IPS-15b (cell line): ENCODE data around the gene MCHR2.

Experiments used
- H3K27me3 ChIP-seq: one replicate; pipeline ENCODE4 v1.6.1; 2013; ENCODE audit warnings: low read length; ENCODE audit not compliant: control insufficient read depth, insufficient read depth
- H3K36me3 ChIP-seq: one replicate; pipeline ENCODE4 v1.6.1; 2013; ENCODE audit warnings: low read length; ENCODE audit not compliant: control insufficient read depth, insufficient read depth
- H3K4me1 ChIP-seq: one replicate; pipeline ENCODE4 v1.6.1; 2013; ENCODE audit warnings: mild to moderate bottlenecking, low read length; ENCODE audit not compliant: control insufficient read depth, insufficient read depth
- H3K4me3 ChIP-seq: one replicate; pipeline ENCODE4 v1.5.1; 2013; ENCODE audit warnings: low read depth, low read length
- H3K9ac ChIP-seq: one replicate; pipeline ENCODE4 v1.6.1; 2013; ENCODE audit warnings: low read depth, mild to moderate bottlenecking, low read length
- H3K9me3 ChIP-seq: one replicate; pipeline ENCODE4 v1.6.1; 2013; ENCODE audit warnings: mild to moderate bottlenecking, low read length; ENCODE audit not compliant: control insufficient read depth, insufficient read depth

MCHR2 gene

DNA sequence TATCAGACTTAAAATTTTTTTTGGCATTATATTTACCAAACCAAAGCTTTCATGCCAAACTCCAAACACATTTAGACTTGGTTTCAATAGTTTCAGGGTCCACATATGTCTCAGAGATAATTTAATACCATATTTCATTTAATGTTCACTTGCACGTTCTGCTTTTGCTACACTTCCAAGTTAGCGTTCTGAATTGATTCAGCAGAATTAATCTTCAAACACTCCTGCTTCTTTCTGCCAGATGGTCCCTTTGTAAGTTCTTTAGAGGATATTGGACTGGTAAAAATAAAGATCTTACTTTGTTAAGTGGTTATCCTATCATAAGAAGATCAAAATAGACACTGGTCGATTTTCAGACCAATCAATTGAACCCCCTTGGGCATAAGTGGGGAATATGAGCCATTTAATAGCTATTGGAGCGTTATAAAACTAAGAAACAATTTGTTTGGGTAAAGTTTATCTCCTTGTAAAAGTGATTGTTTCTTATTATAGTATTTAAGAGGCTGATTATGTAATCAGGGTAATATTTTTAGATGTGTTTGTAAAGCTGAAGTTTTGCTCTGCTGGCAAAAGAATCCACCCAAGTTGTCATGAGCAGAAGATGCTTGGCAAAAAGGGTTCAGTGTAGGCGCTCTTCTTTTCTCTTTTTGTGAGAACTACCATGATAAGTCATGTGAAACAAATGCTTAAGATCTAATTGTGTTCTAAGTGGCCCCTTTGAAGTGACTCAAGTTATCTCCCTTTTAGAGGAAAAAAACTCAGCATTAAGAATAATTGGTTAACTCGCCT, 92.2 kb downstream of the MCHR2 start:
- Histone ChIP-seq H3K9me3 (no peaks in the 10 kb centered on the region), H3K4me1 (no peaks in the 10 kb centered on the region), H3K9ac (no peak overlapping the region), H3K27me3 (no peaks in the 10 kb centered on the region), H3K4me3 (no peak overlapping the region), H3K36me3 (no peaks in the 10 kb centered on the region)

DNA sequence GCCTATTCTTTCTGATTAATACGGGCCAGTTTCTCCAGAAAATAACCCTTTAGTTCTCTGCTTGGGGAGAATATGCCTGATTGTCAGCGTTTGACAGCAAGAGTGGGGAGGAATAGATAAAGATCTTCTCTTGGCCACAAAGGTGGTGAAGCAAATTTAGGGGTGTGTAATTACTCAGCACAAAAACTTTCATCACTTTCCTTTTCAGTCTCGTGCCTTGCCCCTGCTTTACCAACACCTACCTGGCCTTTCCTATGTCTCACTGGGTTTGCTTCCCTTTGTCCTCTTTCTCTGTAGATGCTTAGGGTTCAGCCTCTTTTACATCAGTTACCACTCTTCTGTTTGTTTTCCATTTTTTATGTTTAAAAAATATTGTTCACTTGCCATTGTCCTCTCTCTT, 99.2 kb downstream of the MCHR2 start:
- H3K4me1 ChIP-seq: no peaks in the 10 kb centered on the region
- no peak overlapping the region for H3K4me3 ChIP-seq
- no peak overlapping the region for H3K9ac ChIP-seq
- no peaks in the 10 kb centered on the region for H3K27me3 ChIP-seq
- no peaks in the 10 kb centered on the region for H3K9me3 ChIP-seq
- no peaks in the 10 kb centered on the region for H3K36me3 ChIP-seq

DNA sequence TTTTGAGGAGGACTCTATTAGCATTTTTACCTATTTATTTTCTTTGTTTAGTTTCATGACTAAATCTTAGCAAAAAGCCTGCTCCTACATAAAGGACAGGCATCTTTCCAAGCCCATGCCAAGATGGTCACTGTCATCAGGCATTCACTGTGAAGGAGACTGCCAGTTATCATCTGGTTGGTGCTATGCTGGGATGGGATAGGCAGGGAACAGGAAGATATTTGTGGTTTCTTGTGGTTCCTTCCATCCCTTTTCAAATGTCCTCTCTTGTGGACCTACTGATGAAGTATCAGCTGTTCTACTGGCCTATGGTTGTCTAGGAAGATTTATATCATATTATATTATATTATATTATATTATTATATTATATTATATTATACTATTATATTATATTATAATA, 107.0 kb downstream of the MCHR2 start:
- no peaks in the 10 kb centered on the region for H3K36me3 ChIP-seq
- H3K9me3 ChIP-seq: no peaks in the 10 kb centered on the region
- no peaks in the 10 kb centered on the region for H3K27me3 ChIP-seq
- no peak overlapping the region for H3K9ac ChIP-seq
- no peaks in the 10 kb centered on the region for H3K4me1 ChIP-seq
- no peak overlapping the region for H3K4me3 ChIP-seq

DNA sequence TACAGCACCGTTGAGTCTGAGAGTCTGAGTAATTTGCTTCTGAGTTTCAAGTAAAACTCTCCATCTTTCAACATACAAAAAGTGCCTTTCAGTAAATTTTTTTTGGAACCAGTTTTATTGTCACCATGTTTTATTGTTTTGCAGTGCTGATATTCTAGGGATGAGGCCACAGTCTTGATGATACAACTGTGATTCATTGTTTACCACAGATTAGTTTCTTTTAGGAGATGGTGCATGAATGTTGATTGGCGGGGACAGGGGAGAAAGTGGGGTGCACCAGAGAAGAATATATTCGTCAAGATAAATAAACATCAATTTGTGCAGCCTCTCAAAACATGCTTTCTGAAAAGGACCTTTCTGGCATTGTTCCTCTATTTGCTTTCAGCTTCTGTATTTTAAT, 109.0 kb downstream of the MCHR2 start:
- Histone ChIP-seq H3K9me3 (no peaks in the 10 kb centered on the region), H3K4me3 (no peak overlapping the region), H3K36me3 (no peaks in the 10 kb centered on the region), H3K9ac (no peak overlapping the region), H3K4me1 (no peaks in the 10 kb centered on the region), H3K27me3 (no peaks in the 10 kb centered on the region)

DNA sequence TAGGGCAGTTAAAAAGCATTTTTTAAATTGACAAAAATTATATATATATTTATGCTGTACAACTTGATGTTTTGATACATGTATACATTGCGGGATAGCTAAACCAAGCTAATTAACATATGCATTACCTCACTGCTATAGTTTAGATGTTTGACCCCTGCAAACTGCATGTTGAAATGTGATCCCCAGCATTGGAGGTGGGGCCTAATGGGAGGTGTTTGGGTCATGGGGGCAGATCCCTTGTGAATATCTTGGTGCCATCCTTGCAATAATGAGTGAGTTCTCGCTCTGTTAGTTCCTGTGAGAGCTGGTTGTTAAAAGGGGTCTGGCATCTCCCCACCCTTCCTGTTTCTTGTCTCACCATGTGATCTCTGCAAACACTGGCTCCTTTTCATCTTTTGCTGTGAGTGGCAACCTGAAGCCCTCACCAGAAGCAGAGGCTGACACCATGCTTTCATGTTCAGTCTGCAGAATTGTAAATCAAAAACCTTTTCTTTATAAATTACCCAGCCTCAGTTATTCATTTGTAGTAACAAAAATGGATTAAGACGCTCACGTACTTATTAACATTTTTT, 111.8 kb downstream of the MCHR2 start:
- Histone ChIP-seq H3K36me3 (no peaks in the 10 kb centered on the region), H3K27me3 (no peaks in the 10 kb centered on the region), H3K4me3 (no peak overlapping the region), H3K9me3 (no peaks in the 10 kb centered on the region), H3K9ac (no peak overlapping the region), H3K4me1 (no peaks in the 10 kb centered on the region)

DNA sequence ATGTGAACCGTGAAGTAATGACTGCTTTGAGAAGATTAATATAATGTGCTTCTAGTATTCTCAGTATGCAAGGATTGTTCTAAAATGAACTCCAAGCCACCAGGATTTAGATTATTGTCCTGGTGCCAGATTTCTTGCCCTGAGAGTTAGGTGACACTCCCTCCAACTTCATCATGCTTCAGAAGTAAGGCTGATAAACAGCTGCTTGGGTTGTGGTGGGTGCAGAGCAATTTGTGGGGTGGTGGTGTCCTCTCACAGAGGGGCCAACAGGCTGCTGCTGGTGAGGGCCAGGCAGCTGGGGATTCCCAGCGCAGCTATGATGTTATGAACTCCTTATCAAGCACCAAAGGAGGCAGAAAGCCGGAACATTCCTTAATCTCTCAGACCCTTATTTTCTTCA, 114.6 kb downstream of the MCHR2 start:
- Histone ChIP-seq H3K4me1 (no peaks in the 10 kb centered on the region), H3K9ac (no peak overlapping the region), H3K27me3 (no peaks in the 10 kb centered on the region), H3K9me3 (no peaks in the 10 kb centered on the region), H3K36me3 (no peaks in the 10 kb centered on the region), H3K4me3 (no peak overlapping the region)

DNA sequence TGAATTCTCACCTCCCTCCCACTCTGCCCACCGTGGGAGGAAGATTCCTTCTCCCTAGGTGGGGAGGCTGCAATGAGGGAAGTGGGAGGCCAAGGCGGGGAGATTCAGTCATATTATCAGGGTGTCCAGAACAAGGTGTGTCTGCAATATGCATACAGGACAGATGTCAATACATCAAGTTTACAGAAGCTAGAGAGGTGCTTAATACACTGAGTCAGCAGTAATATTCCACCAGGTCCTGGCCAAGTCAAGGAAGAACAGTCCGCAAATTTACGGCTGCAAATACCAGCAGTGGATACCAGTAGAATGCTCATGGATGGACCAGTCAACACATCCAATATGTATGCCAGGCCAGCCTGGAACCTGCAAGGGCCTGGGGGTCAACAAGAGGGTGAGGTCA, 119.0 kb downstream of the MCHR2 start:
- peaks cover under 1% of the 10 kb centered on the region for H3K27me3 ChIP-seq
- H3K36me3 ChIP-seq: no peaks in the 10 kb centered on the region
- H3K4me3 ChIP-seq: no peak overlapping the region
- H3K4me1 ChIP-seq: no peaks in the 10 kb centered on the region
- no peaks in the 10 kb centered on the region for H3K9me3 ChIP-seq
- H3K9ac ChIP-seq: no peak overlapping the region

DNA sequence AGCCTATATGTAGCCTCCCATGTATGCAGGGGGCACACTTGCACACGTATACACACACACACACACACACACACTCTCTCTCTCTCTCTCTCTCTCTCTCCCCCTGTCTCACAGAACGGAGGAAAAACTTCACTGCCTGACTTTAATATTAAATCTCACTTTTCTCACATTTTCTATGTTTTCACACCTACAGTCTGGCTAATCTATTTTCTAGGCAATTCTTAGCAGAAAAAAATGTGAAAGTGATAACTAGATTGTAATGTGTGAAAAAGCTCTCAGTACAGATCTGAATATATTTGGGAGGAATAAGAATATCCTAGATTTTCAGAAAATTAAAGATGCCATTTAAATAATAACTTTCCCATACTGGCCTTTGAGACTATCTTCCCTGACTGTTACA, 120.9 kb downstream of the MCHR2 start:
- H3K9ac ChIP-seq: no peak overlapping the region
- peaks cover 18% of the 10 kb centered on the region for H3K27me3 ChIP-seq
- no peak overlapping the region for H3K4me3 ChIP-seq
- H3K9me3 ChIP-seq: no peaks in the 10 kb centered on the region
- no peaks in the 10 kb centered on the region for H3K36me3 ChIP-seq
- no peaks in the 10 kb centered on the region for H3K4me1 ChIP-seq

DNA sequence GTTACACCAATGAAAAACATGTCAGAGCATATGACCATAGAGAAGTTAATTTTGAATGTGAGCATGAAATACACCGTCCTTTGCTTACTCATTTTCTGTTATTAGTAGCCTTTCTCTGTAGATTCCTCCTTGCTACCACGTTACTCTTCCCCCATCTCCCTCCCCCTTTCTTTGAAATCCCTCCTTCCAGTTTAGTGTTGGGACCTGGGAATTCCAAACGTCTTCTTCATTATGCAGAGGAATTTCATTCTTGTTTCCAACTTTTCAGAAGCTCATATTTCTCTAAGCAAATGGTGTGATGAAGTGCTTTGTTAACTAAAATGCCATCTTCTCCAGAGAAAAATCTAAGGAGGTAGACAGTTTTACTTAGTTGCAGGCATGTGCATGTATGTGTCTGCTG, 122.4 kb downstream of the MCHR2 start:
- peaks cover 18% of the 10 kb centered on the region for H3K27me3 ChIP-seq
- no peak overlapping the region for H3K9ac ChIP-seq
- no peaks in the 10 kb centered on the region for H3K4me1 ChIP-seq
- no peak overlapping the region for H3K4me3 ChIP-seq
- H3K36me3 ChIP-seq: no peaks in the 10 kb centered on the region
- no peaks in the 10 kb centered on the region for H3K9me3 ChIP-seq
